ENCODE data around the gene CSNK1A1L.

The CSNK1A1L gene

DNA sequence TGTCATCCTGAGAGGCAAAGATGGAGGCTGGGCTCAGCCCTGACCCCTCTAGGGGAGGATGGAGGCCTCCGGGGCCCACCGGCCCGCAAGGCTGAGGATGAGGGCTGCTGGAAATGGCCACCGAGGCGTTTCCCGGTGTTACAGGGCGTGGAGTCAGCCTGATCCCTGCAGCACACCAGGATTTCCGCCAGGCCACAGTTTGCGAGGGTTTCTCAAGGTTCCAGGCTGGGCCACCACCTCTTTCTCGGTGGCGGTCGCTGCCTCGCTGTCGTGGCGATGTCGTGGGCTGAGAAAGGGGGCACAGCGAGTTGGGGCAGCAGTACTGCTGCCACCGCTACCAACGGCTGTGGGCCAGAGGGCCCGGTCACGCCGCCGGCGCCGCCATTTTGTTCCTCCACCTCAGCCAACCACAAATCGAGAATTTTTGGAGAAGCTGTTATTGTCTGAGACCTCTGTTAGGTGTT is at the start of gene CSNK1A1L:
Gene CSNK1A1L (minus strand): TSS at position 414 of the 464 bp plus-strand sequence. CDS start 408 bp downstream, at position 6.
- no peak for DNase-seq (ENCODE audit: extremely low read depth in 1 of 2, low read depth in 1 of 2)

DNA sequence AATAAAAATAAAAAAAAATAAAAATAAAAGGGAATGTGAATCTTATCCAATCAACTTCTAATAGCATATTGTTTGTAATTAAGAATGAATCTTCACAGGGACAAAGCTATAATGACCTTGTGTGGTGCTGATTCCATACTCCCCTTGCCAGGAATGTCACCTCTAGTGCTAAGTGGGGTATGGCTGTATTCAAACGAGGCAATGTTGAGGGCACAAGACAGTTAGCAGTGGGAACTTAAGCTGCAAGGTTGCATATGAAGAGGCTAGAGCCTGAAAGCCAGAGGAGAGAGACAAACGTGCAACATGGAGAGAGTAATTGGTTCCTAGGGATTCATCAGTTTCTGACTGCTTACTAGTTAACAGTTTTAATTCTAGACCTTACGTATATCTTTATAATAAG is 43.9 kb upstream of the CSNK1A1L start:
- no peak for DNase-seq (ENCODE audit: extremely low read depth in 1 of 2, low read depth in 1 of 2)

DNA sequence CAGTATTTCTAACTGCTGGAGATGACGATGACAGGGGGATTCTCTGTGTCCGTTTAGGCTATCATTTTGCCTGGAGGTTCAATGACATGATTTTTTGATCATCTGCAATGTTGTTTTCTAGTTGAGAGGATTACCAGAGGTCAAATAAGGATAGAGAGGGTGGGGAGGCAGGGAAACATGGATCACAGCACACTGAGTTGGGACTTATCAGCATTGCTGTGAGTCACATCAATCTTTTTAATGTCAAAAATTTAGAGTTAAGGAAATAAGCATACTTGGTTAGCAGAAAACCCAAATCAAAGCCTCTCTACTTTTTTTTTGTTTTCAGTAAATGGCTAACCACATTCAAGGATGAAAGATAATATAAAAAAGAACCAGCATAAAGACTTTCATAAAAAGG is 43.0 kb upstream of the CSNK1A1L start:
- DNase-seq (ENCODE audit: extremely low read depth in 1 of 2, low read depth in 1 of 2): no peak

DNA sequence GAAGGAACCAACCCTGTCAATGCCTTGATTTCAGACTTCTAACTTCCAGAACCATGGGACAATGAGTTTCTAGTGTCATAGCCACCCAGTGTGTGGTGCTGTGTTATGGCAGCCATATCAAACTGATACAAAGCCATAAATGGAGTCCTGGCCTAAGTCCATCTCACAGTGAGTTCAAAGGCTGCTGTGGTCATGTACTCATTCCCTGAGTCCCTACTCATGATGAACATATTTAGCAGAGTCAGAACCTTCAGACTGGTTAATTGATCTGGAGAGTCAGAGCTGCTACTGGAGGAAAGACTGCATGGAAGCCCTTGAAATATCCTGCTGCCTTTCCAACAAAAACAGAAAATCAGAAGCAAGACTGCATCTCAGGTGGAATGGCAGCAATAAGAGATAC is 39.2 kb upstream of the CSNK1A1L start:
- no peak for DNase-seq (ENCODE audit: extremely low read depth in 1 of 2, low read depth in 1 of 2)

DNA sequence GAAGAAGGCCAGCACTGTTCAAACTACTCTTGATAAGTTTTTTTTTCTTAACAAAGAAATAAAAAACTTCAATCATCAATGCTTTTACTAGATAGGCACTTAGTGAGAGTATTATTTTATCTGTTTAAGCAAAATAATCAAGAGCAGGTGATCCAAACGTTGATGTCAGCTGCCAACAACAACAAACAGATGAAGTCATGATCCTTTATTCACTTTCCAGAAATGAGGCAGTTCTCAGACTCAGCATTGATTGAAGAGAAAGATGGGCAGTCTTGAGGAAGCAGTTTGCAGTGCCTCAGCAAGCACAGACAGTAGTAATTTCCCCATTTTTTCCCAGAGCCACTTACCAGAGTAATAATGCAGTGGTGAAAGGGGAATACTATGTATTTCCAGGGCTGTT is 38.4 kb upstream of the CSNK1A1L start:
- DNase-seq (ENCODE audit: extremely low read depth in 1 of 2, low read depth in 1 of 2): no peak

DNA sequence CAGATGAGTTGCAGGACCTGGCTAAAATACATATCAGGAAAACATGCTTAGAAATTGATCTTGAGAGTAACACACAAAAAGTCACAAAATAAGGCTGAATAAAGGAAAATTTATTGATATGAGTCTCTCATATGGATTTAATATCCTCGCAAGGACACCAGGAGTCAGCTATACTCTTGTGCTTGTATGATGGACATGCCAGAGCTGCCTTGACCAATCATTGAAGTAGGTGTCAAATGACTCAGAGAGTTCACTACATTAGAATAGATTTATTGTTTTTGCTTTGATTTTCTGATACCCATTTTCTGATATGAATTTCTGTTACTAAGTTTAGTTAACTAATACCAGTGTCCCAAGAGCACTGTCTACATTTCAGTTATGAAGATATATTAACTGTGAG is 37.4 kb upstream of the CSNK1A1L start:
- DNase-seq (ENCODE audit: extremely low read depth in 1 of 2, low read depth in 1 of 2): no peak

DNA sequence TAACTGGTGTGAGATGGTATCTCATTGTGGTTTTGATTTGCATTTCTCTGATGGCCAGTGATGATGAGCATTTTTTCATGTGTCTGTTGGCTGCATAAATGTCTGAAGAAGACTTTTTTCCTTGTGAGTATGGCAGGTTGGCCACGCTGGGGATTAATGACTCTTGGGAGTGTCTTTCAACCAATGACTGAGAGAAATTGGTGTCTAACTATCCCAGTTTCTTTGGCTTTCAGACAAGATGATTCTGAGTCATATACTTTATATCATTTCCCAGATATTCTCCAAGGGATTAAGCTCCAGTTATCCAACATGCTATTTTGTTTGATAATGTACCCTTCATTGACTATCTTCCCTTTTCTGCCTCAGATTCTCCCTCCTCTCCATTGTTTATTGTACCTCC is 35.5 kb upstream of the CSNK1A1L start:
- DNase-seq (ENCODE audit: extremely low read depth in 1 of 2, low read depth in 1 of 2): no peak

DNA sequence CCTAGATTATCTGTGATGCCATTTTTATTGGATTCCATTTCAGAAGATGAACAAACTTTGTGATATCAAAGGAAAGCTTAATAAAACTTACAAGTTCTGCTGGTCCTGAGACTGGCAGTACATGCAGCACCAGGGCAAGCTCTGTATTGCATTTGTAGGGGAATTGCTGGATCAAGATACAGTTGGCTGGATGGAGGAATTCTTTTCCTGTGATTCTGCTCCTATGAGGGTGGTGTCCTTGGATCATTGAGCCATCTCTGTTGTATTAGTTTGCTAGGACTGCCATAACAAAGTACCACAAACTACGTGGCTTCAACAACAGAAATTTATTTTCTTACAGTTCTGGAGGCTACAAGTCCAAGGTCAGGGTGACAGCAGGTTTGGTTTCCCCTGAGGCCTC is 33.9 kb upstream of the CSNK1A1L start:
- DNase-seq (ENCODE audit: extremely low read depth in 1 of 2, low read depth in 1 of 2): no peak

DNA sequence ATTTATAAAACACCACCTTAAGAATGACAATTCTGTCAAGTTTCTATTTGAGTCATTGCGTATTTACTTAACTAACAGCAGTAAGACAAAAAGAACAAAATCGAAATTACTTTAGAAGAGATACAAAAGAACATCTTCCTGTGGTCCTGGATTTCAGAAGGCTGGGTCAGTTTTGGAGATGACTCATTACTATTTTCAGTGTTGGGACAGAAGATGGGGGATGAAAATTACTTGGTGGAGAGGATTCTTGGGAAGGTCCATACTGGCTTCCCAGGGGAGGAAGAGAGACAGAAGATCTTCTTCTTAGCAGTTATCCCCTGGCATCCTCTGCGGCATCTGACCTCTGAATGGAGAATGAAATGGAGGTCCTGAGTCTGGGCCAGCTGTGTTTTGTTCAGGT is 33.5 kb upstream of the CSNK1A1L start:
- no peak for DNase-seq (ENCODE audit: extremely low read depth in 1 of 2, low read depth in 1 of 2)

DNA sequence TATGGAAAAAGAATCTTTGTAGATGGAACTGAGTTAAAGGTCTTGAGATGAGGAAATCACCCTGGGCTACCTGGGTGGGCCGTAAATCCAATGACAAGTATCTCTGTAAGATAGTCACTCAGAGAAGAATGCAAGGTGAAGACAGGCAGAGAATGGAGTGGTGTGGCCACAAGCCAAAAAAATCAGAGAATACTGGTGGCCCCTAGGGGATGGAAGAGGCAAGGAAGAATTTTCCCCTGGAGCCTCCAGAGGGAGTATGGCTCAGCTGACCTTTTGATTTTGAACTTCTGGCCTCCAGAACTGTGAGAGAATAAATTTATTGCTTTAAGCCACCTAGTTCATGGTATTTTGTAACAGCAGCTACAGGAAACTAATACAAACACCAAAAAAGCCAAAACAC is 32.7 kb upstream of the CSNK1A1L start:
- no peak for DNase-seq (ENCODE audit: extremely low read depth in 1 of 2, low read depth in 1 of 2)

DNA sequence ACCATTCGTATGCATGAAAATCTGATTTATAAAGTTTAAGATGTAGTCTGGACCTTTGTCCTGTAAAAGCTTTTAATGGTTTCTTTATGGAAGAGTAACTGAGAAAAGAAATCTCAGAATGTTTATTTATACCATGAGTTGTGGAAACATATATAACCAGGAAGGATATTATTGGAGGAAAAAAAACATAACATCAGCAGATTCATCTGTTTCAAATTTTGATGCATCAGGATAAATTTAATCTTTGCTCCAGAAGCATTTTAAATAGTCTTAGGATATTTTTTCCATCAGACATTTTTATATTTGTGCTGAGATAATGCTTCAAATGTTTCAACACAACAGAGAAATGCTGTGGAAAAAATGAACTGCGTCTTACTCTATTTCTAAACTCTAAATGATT is 31.2 kb upstream of the CSNK1A1L start:
- DNase-seq (ENCODE audit: extremely low read depth in 1 of 2, low read depth in 1 of 2): no peak

DNA sequence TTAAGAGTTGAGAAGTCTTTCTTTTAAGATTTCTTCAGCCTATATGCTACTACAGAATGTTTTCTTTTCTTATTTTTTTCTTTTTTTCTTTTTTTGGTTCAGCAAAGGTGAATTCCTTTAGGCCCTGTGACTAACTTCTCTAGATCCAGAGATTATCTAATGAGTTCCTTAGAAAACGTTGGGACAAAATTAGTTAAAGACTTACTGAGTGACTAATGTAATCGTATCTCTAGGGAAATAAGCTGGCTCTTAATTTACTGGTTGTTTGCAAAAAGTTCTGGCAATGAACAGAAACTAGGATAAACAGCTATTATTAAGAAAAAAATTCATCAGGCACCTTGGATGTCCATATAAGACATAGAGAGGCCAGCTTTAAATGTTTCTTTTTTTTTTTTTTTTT is 30.7 kb upstream of the CSNK1A1L start:
- DNase-seq (ENCODE audit: extremely low read depth in 1 of 2, low read depth in 1 of 2): no peak

DNA sequence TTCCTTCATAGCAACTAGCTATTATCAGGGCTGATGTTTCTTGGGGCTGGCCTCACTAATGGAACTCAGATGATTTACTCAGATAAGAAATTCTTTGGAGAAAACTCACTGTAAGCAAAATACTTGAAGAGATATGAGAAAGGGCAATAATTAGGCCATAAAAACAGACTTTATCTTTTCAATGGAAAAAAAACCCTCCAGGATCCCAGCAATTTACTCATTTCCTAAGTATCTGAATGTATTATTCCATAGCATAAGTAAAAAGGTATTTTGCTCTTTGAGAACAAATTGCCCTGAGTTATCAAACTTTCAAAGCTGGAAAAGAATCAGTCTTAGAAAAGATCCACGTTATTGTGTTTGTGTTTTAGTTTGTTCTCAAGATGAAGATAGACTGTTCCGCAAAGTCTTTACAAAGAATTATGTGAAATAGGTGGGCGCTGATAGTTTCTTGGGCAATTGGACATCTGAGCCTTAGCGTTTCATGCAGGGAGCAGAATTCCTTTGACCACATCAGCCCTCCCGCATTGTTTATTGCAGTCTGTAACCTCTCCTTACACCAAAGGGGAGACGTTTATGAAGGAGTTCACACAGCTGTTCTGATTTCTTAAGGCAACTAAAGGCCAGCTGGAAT is 29.1 kb upstream of the CSNK1A1L start:
- DNase-seq (ENCODE audit: extremely low read depth in 1 of 2, low read depth in 1 of 2): no peak

DNA sequence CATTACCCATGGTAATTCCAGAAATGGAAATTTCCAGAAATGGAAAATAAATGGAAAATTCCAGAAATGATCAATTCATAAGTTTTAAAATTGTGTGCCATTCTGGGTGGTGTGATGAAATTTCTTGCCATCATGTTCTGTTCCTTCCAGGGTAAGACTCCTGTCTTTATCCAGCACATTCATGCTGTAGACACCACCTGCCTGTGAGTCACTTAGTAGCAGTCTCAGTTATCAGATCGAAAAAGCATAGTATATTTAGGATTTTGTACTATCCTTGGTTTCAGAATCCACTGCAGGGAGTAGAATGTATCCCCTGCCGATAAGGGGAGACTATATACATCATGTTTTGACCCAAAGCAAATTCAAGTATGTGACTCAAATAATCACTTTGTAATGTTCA is 26.7 kb upstream of the CSNK1A1L start:
- no peak for DNase-seq (ENCODE audit: extremely low read depth in 1 of 2, low read depth in 1 of 2)

DNA sequence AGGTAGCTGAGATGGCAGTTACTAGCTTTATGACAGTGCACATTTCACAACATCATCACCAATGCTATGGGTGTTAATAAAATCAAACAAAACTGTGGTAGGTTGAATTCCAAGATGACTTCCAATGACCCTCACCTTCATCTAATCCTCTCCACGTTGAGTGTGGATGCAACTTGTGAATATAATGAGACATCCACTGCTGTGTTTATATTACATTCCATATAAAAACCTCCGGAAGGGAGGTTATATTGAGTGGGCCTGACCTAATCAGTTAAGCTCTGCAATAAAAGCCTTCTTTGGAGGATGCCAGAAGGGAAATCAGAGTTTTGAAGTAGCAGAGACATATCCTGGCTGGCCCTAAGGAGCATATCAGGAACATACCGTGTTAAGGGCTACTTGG is 25.6 kb upstream of the CSNK1A1L start:
- no peak for DNase-seq (ENCODE audit: extremely low read depth in 1 of 2, low read depth in 1 of 2)

DNA sequence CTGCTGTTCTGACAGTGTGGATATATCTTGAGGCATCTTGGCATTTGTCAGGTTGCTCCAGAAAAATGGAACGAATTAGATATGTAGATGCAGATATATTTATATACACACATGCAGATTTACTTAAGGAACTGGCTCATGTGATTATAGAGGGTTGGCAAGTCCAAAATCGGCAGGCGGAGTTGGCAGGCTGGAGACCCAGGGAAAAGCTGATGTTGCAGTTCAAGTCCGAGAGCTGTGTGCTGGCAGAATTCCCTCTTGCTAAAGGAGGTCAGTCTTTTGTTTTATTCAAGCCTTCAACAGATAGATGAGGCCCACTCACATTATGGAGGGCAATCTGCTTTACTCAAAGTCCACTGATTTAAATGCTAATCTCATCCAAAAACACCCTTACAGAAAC is 24.4 kb upstream of the CSNK1A1L start:
- no peak for DNase-seq (ENCODE audit: extremely low read depth in 1 of 2, low read depth in 1 of 2)

DNA sequence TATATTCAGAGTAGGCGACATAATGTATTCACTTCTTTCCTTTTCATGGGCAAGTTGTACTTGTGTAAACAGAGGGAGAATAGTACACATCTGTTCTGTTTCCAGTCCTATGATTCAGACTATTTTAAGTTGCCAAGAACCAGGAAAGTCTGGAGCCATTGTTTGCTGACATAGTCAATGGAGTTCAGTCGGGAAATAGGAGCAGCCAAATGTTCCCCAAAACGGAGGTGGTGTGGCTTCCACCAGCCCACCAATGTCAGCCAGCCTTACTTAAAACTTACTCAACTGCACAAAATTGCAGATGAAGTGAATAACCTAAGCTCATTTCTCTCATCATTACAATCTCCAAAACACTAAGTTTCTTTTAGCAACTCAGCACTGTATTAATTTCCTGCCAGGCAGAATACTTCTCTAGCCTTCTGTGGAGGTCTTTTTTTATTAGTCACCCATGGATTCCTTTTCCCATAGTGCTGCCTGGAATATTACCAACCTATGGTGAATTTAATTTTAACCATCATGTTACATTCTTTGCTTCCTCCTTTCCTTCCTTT is 22.3 kb upstream of the CSNK1A1L start:
- no peak for DNase-seq (ENCODE audit: extremely low read depth in 1 of 2, low read depth in 1 of 2)

DNA sequence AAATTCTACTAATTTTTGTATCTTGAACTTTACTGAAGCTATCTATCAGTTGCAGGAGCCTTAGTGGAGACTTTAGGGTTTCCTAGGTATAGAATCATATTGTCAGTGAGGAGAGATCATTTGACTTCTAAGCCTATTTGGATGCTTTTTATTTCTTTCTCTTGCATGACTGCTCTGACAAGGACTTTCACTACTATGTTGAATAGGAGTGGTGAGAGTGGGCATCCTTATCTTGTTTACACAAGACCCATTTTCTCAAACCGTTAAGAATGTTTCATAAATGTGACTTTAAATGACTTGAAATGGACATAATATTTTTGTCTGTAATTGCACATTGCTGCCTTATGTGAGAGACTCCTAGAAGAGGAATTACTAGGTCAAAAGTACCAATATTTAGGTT is 17.9 kb upstream of the CSNK1A1L start:
- DNase-seq (ENCODE audit: extremely low read depth in 1 of 2, low read depth in 1 of 2): no peak

DNA sequence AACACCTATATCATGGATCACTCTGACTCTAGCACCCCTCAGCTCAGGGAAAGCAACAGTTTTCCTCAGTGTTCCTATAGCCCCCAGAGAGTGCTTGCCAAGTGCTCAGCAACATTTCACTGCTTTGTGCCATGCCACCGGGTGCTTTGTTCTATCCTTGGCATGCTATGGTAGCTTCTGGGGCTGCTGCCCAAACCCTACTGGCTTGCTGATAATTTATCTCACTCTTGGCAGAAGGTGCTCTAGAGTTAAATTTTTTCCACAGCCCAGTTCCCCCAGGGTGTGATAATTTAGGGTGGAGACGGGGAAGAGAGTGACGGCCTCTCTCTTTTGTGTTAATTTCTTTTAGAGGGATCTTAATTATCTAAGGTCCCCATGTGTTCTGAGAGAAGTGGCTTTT is 12.6 kb upstream of the CSNK1A1L start:
- DNase-seq (ENCODE audit: extremely low read depth in 1 of 2, low read depth in 1 of 2): no peak

DNA sequence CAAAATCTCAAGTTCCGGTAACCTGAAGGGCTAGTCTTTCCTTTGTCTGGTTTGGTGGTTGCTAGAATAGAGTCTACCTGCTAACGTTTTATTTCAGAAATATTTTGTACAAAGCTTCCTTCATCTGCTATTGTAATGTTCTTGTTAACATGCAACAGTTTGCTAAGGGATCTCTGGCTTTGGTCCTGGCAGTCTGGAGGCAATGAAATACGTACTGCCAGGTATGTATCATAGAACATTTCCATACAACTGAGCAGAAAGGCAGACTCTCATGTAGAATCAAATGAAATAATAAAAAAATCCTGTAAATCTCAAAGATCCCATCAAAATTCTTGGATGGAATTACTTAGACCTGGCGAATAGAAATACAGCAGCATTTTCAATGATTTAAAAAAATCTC is 8.8 kb upstream of the CSNK1A1L start:
- no peak for DNase-seq (ENCODE audit: extremely low read depth in 1 of 2, low read depth in 1 of 2)

DNA sequence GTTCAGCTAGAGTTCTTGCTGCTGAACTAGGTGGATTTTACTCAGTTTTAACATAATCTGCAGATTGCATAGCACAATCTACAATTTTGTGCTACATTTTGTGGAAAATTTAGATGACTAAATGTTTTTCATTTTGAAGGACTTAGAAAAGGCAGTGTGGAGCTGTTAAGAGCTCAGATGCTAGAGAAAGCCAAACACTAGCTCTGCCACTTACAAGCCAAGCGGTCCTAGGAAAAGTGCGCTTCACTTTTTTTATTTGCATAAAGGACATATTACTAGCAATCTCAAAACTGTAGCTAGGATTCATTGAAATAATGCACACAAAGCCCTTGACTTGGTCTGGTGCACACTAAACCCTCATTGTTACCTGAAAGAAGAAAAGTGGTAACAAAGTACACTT is 8.1 kb upstream of the CSNK1A1L start:
- no peak for DNase-seq (ENCODE audit: extremely low read depth in 1 of 2, low read depth in 1 of 2)

DNA sequence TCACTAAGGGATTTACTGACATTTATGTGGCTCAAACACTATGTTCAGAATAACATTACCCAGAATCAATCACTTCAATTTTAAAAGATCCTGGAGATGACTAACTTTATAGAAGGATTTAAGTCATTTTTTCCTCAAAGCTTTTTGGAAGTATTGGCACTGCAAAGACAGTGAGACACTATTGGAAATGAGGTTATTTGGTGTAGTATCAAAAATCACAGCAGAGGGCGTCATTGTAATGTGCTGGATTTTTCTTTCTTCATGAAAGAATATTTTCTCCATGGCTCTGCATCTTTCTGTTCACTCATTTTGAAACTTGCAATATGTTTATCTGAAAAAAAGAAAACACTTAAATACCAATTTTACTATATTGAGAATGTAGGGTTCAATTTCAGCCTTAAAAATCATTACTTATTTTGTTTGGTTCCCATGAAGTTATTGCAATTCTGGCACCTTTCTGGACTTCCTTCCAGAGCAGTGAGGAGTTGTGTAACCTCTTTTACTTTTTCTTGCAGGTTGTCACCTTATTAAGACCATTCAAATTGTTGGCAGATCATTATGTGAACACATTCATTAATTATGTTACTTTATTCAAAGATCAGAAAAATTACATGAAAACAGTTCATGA is 3.7 kb upstream of the CSNK1A1L start:
- no peak for DNase-seq (ENCODE audit: extremely low read depth in 1 of 2, low read depth in 1 of 2)

DNA sequence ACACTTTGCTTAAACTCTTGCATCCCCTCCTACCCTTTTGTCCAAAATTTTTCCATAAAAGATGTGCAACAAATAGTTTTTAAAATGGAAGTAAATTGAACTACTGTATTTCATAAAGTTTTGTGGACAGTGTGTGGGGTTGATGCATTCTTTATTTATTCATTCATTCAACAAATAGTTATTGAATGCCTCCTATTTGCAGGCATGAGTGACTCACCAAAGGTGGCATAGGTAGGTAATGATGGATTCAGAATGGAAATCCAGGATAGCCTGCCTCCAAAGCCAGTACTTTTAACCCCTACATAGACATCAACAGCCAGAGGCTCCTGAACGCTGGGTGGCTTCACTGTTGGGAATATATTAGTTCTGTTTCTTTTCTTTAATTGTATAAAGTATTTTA is 2.4 kb upstream of the CSNK1A1L start:
- no peak for DNase-seq (ENCODE audit: extremely low read depth in 1 of 2, low read depth in 1 of 2)

Measured in activated CD8-positive, alpha-beta memory T cell treated with anti-CD3 and anti-CD28 coated beads for 1 hour (primary cell).